Gastrocnemius medialis (tissue), 4 donors: ENCODE measurements around the gene SH3GL2. TPM values are rescaled to one million over a fixed set of nuclear protein-coding genes. Genes with fewer than 3 reads are reported as not detected.

Experiments used
- ATAC-seq, 2 donors: fragments of 150-250 bp; one replicate each; pipeline ENCODE4 v1.9.1; 2016
- DNase-seq, 2 donors: peaks; one replicate each; pipeline ENCODE4 v3.0.0-alpha.2; 2019
- H3K27ac ChIP-seq, 4 donors: fragments of 200-600 bp; sonication (generic); 1 replicate in 1 of 4; 2 replicates in 3 of 4; pipeline ENCODE4 v1.5.1; 2016 to 2018; ENCODE audit warnings: mild to moderate bottlenecking in 2 of 4, moderate library complexity in 1 of 4
- H3K27me3 ChIP-seq, 3 donors: fragments of 200-600 bp; sonication (generic) in 2 of 3; 1 replicate in 1 of 3; 2 replicates in 2 of 3; pipeline versions ENCODE4 v1.5.1 to v1.6.0; 2016 to 2019; ENCODE audit warnings: mild to moderate bottlenecking in 1 of 3, moderate library complexity in 1 of 3
- H3K36me3 ChIP-seq, 2 donors: fragments of 200-600 bp; sonication (generic) in 1 of 2; one replicate each; pipeline ENCODE4 v1.5.1; 2017 to 2018
- H3K4me1 ChIP-seq, 2 donors: fragments of 200-600 bp; sonication (generic) in 1 of 2; one replicate each; pipeline ENCODE4 v1.5.1; 2016 to 2017; ENCODE audit warnings: mild to moderate bottlenecking in 2 of 2
- H3K4me3 ChIP-seq, 4 donors: fragments of 200-600 bp; sonication (generic) in 3 of 4; 1 replicate in 1 of 4; 2 replicates in 3 of 4; pipeline ENCODE4 v1.5.1; 2016 to 2019; ENCODE audit warnings: mild to moderate bottlenecking in 2 of 4
- H3K9me3 ChIP-seq, 3 donors: fragments of 200-600 bp; sonication (generic) in 2 of 3; 1 replicate in 1 of 3; 2 replicates in 2 of 3; pipeline ENCODE4 v1.5.1; 2016 to 2019
- POLR2A ChIP-seq, 2 donors: fragments of 450-650 bp; IDR thresholded peaks; one replicate each; pipeline ENCODE4 v1.6.1; 2017; ENCODE audit warnings: antibody characterized with exemption in 2 of 2, mild to moderate bottlenecking in 2 of 2, moderate library complexity in 2 of 2
- in situ Hi-C, 4 donors: fragments of 200-750 bp; cut with MboI; loops; one replicate each; pipeline versions ENCODE4 v1.15.0 to v1.8.0; 2017; ENCODE audit warnings: low sequenced_read_pairs in 4 of 4
- intact Hi-C: fragments of 100-400 bp; cut with DNase I; formaldehyde crosslinking; loops from one replicate; pipeline ENCODE4 v1.15.1; 2023; ENCODE audit warnings: low total_unique reads
- total RNA-seq, 4 donors: library from RNA; depleted of rRNA; stranded (reverse); fragments of >200 nt; gene quantifications; one replicate each; pipeline versions ENCODE4 v1.1.0 to v1.2.3, GENCODE V29; 2016
- TF ChIP-seq, protein P1 (sequence below), 5 experiments: fragments of 450-650 bp in 3 of 5; fragments of 200-600 bp in 2 of 5; sonication (generic) in 2 of 5; IDR thresholded peaks in 4 of 5; conservative IDR thresholded peaks in 1 of 5; 1 replicate in 4 of 5; 2 replicates in 1 of 5; pipeline ENCODE4 v1.5.1; 2016 to 2019; ENCODE audit warnings: antibody characterized with exemption in 5 of 5, mild to moderate bottlenecking in 3 of 5, moderate library complexity in 3 of 5

The SH3GL2 gene
- total RNA-seq, 4 donors from 2014 or later = not detected

DNA sequence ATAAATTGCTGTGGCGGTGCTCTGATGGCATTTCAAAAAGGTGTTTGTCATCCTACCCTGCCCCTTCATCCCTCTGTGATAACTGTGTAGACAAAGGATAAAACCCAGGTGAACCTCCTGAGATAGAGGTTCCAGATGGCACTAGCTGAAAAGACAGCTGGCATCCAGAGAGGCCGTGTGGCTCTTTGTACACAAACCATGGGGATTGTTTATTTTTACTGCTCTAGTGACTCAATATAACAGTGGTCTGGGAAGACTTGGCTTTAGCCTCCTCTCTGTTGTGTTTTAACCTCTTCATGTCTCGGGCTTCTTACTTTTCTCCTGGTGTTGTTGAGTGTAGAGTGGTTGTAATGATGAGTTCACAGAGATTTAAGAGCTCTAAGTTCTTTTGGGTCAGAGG, 48.8 kb downstream of the SH3GL2 start:
- Histone ChIP-seq H3K27ac (no peak overlapping the region), H3K9me3 (no peaks in the 10 kb centered on the region), H3K4me1 (no peaks in the 10 kb centered on the region), H3K36me3 (no peaks in the 10 kb centered on the region), H3K4me3 (no peak overlapping the region), H3K27me3 (no peaks in the 10 kb centered on the region)
- ATAC-seq (no peak), DNase-seq (no peak)
- intact Hi-C loops (no loop called here), in situ Hi-C loops (no loop called here)
- TF ChIP-seq, protein P1, sequence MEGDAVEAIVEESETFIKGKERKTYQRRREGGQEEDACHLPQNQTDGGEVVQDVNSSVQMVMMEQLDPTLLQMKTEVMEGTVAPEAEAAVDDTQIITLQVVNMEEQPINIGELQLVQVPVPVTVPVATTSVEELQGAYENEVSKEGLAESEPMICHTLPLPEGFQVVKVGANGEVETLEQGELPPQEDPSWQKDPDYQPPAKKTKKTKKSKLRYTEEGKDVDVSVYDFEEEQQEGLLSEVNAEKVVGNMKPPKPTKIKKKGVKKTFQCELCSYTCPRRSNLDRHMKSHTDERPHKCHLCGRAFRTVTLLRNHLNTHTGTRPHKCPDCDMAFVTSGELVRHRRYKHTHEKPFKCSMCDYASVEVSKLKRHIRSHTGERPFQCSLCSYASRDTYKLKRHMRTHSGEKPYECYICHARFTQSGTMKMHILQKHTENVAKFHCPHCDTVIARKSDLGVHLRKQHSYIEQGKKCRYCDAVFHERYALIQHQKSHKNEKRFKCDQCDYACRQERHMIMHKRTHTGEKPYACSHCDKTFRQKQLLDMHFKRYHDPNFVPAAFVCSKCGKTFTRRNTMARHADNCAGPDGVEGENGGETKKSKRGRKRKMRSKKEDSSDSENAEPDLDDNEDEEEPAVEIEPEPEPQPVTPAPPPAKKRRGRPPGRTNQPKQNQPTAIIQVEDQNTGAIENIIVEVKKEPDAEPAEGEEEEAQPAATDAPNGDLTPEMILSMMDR (IDR thresholded peaks at IDR 0.05 in 4 of 5, conservative IDR thresholded peaks at IDR 0.05 in 1 of 5) = no peak
- TF ChIP-seq POLR2A (IDR thresholded peaks at IDR 0.05) = no peak

DNA sequence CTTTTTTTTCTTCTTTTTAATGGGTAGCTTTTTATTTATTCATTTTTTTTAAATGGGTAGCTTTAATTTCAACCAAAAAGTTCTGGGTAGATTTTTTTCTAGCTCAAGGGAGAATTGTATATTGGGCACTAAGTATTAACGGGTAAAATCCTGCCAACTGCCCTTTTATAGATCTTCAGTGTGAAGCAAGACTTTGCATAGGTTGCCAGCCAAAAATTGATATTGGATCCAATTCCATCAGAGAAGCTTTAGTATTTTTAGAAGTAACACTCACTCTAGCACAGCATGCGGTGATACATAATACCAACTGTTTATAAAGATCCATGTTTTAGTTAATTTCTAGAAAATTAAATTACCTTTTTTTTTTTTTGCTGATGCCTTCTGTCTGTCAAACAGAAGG, 49.8 kb downstream of the SH3GL2 start:
- Histone ChIP-seq H3K4me1 (no peaks in the 10 kb centered on the region), H3K36me3 (no peaks in the 10 kb centered on the region), H3K4me3 (no peak overlapping the region), H3K27ac (no peak overlapping the region), H3K9me3 (no peaks in the 10 kb centered on the region), H3K27me3 (no peaks in the 10 kb centered on the region)
- DNase-seq (no peak), ATAC-seq (no peak)
- in situ Hi-C loops = no loop called here
- intact Hi-C loops = no loop called here
- TF ChIP-seq, protein P1 (IDR thresholded peaks at IDR 0.05 in 4 of 5, conservative IDR thresholded peaks at IDR 0.05 in 1 of 5) = no peak
- no peak for TF ChIP-seq POLR2A (IDR thresholded peaks at IDR 0.05)

DNA sequence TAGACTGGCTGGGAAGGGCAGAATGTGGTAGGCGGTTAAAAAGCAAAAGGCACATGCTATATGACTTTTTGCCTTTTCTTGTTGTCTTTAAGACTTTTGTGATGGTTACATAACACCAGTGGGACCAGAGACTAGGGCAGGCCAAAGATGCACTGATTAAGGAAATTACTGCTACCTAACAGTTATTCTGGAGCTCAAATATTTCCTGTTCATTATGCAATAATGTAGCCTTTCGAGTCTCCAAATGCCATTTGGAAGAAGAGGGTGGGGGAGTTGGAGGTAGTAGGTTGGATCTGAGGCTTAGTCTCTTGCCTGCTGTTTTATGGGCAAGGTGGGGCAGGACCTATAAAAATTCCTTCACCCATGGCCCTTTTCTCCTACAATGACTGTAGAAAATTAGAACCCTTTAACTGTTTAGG, 51.7 kb downstream of the SH3GL2 start:
- Histone ChIP-seq H3K4me1 (no peaks in the 10 kb centered on the region), H3K27me3 (no peaks in the 10 kb centered on the region), H3K27ac (no peak overlapping the region), H3K36me3 (no peaks in the 10 kb centered on the region), H3K4me3 (no peak overlapping the region), H3K9me3 (no peaks in the 10 kb centered on the region)
- in situ Hi-C loops (no loop called here), intact Hi-C loops (no loop called here)
- DNase-seq (no peak), ATAC-seq (no peak)
- TF ChIP-seq, protein P1 (IDR thresholded peaks at IDR 0.05 in 4 of 5, conservative IDR thresholded peaks at IDR 0.05 in 1 of 5) = no peak
- no peak for TF ChIP-seq POLR2A (IDR thresholded peaks at IDR 0.05)

DNA sequence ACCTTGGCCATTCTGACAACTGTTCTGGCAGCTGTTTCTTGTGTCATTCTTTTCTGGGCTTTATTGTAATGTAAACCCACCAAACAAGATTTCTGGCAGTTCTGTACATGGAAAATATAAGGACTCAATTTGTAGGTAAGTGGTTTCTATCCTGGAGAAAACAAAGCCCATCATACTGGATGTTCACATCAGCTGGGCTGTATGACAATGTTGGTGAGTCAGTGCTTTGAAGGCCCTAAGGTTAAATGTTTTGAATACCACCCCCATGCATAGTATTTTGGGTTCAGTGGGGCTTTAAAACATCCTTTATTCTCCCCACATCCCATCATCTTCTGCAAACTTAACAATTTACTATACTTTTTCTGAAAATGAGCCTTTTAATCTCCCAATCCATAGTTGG, 52.5 kb downstream of the SH3GL2 start:
- no peak for ATAC-seq
- Histone ChIP-seq H3K36me3 (no peaks in the 10 kb centered on the region), H3K9me3 (no peaks in the 10 kb centered on the region), H3K27me3 (no peaks in the 10 kb centered on the region), H3K4me3 (no peak overlapping the region), H3K4me1 (no peaks in the 10 kb centered on the region), H3K27ac (no peak overlapping the region)
- intact Hi-C loops = no loop called here
- no peak for DNase-seq
- TF ChIP-seq, protein P1 (IDR thresholded peaks at IDR 0.05 in 4 of 5, conservative IDR thresholded peaks at IDR 0.05 in 1 of 5) = no peak
- no peak for TF ChIP-seq POLR2A (IDR thresholded peaks at IDR 0.05)
- in situ Hi-C loops = no loop called here

DNA sequence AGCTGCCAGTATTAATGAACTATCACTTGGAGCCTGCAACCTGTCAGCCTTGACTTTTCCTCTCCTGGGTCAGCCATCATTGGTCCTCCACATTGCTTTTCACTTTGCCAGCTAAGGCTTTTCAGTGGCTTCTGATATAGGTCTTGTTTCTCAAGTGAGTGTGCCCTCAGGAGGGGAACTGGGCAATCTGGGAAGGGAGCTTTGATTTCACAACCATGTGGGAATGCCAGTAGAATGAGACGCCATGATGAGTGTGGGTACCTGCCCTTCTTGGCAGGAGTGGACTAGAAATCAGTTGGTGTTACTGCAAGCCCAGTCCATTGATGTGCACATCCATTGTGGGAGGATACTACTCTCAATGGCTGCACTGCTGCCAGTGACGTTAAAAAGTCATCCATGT, 54.1 kb downstream of the SH3GL2 start:
- DNase-seq (no peak), ATAC-seq (no peak)
- H3K36me3 ChIP-seq = no peaks in the 10 kb centered on the region
- no peak overlapping the region for H3K4me3 ChIP-seq
- no peak overlapping the region for H3K27ac ChIP-seq
- in situ Hi-C loops (no loop called here), intact Hi-C loops (no loop called here)
- H3K9me3 ChIP-seq = no peaks in the 10 kb centered on the region
- H3K27me3 ChIP-seq = no peaks in the 10 kb centered on the region
- no peak for TF ChIP-seq POLR2A (IDR thresholded peaks at IDR 0.05)
- TF ChIP-seq, protein P1 (IDR thresholded peaks at IDR 0.05 in 4 of 5, conservative IDR thresholded peaks at IDR 0.05 in 1 of 5) = no peak
- no peaks in the 10 kb centered on the region for H3K4me1 ChIP-seq
